ENCODE results near the gene DLK1. TPM values are rescaled to one million over a fixed set of nuclear protein-coding genes. Genes with fewer than 3 reads are reported as not detected.

DLK1 gene
- total and polyA plus RNA-seq, 2 of the 4 experiments (the other 2 are of a cell fraction) = under 0.01 to 0.07 TPM

DNA sequence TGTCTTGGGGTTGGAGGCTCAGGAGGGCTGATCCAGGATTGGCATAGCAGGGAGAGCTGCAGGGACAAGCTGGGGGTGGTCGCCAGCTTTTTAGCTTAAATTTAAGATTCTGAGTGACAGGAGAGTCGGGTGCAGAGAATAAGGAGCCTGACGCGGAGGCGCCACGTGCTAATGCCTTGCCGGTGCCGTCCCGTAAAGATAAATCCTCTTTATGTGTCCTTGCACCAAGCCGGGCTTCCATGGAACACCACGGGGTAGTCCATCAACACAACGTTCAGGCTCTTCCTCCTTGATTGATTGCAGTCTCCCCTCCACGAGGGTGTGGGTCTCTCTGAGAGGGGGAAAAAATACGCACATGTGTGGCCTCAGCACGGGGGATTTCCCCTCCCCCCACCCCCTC lies 3.9 kb downstream of the DLK1 start:
- Histone ChIP-seq H2BK5ac (ENCODE audit: low read depth, low read length, poor library complexity, severe bottlenecking) (no peak overlapping the region), H3K27ac (ENCODE audit: insufficient read depth, low read length) (no peak overlapping the region), H3K79me1 (ENCODE audit: low read depth in 1 of 2, low read length in 2 of 2) (no peaks in the 10 kb centered on the region), H3K9ac (ENCODE audit: low read depth, low read length) (no peak overlapping the region), H4K5ac (ENCODE audit: low read depth, low read length) (no peak overlapping the region), H3K27me3 (ENCODE audit: control insufficient read depth, insufficient read depth, low read length) (peaks cover 83% of the 10 kb centered on the region), H3K4me1 (ENCODE audit: control insufficient read depth, insufficient read depth, low read length) (no peaks in the 10 kb centered on the region), H3K36me3 (ENCODE audit: control insufficient read depth, insufficient read depth, low read length) (no peaks in the 10 kb centered on the region), H3K18ac (ENCODE audit: low read depth, low read length) (no peak overlapping the region), H2BK120ac (ENCODE audit: low read depth, low read length) (no peak overlapping the region), H4K20me1 (ENCODE audit: insufficient read depth, low read length) (no peaks in the 10 kb centered on the region; the same call in 1 of the 2 replicates), H2AK5ac (ENCODE audit: low read depth, low read length) (no peak overlapping the region), H3K56ac (ENCODE audit: extremely low read depth, insufficient read depth, low read length) (no peak overlapping the region), H3K23ac (ENCODE audit: low read depth, low read length) (no peak overlapping the region), H3K14ac (replicated peaks; ENCODE audit: low read depth, low read length) (no peak overlapping the region), H3K9me3 (ENCODE audit: control insufficient read depth, insufficient read depth, low read length) (no peaks in the 10 kb centered on the region), H2AFZ (replicated peaks; ENCODE audit: low read length, poor library complexity) (no peak overlapping the region), H2AK9ac (replicated peaks; ENCODE audit: low read depth, low read length, poor library complexity) (no peak overlapping the region), H2BK20ac (ENCODE audit: low read depth, low read length) (no peak overlapping the region), H3K4ac (ENCODE audit: low read depth, low read length) (no peak overlapping the region), H3K4me3 (ENCODE audit: insufficient read depth, low read depth, low read length) (no peak overlapping the region), H4K8ac (ENCODE audit: low read depth in 2 of 2, low read length in 2 of 2) (no peak overlapping the region), H3K9me1 (ENCODE audit: insufficient read depth, low read length) (no peaks in the 10 kb centered on the region), H4K91ac (ENCODE audit: insufficient read depth, low read depth, low read length) (no peak overlapping the region), H2BK15ac (ENCODE audit: low read depth, low read length) (no peak overlapping the region), H3K4me2 (ENCODE audit: low read depth, low read length) (no peak overlapping the region)
- no peak for DNase-seq
- CTCF ChIA-PET = interaction anchor here (1.3 kb wide), 1 partner anchor 12 kb away, joined by 3 read pairs; no protein-coding TSS in a partner anchor
- 20% methylated on average over 8 of the region's 15 CpGs; no CpG with 5 or more reads in 1 of the 2 experiments for WGBS, 2 experiments (ENCODE audit: extremely low coverage in 2 of 2, insufficient read length in 1 of 2)
- no peak for ATAC-seq (ENCODE audit: low read depth)
- POLR2A ChIA-PET (ENCODE audit: unreplicated experiment) = interaction anchor here (1.0 kb wide), 1 partner anchor 37 kb away, joined by 4 read pairs; no protein-coding TSS in a partner anchor
- intact Hi-C loops (cut with micrococcal nuclease) = no loop called here
- dilution Hi-C loops (cut with HindIII; ENCODE audit: low sequenced_read_pairs, unreplicated experiment) = no loop called here
- BruUV-seq (replicated peaks) = no TSS peak
- in situ Hi-C loops (cut with MboI; ENCODE audit: low sequenced_read_pairs) = no loop called here
- TF ChIP-seq, protein P1, sequence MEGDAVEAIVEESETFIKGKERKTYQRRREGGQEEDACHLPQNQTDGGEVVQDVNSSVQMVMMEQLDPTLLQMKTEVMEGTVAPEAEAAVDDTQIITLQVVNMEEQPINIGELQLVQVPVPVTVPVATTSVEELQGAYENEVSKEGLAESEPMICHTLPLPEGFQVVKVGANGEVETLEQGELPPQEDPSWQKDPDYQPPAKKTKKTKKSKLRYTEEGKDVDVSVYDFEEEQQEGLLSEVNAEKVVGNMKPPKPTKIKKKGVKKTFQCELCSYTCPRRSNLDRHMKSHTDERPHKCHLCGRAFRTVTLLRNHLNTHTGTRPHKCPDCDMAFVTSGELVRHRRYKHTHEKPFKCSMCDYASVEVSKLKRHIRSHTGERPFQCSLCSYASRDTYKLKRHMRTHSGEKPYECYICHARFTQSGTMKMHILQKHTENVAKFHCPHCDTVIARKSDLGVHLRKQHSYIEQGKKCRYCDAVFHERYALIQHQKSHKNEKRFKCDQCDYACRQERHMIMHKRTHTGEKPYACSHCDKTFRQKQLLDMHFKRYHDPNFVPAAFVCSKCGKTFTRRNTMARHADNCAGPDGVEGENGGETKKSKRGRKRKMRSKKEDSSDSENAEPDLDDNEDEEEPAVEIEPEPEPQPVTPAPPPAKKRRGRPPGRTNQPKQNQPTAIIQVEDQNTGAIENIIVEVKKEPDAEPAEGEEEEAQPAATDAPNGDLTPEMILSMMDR (conservative IDR thresholded peaks at IDR 0.05; ENCODE audit: low read depth, low read length) = no peak
- TF ChIP-seq RFX5 (IDR thresholded peaks at IDR 0.05; ENCODE audit: low read depth, low read length) = no peak
- TF ChIP-seq SMC3 (IDR thresholded peaks at IDR 0.05; ENCODE audit: low read depth, low read length) = no peak
- TF ChIP-seq RAD21 (IDR thresholded peaks at IDR 0.05; ENCODE audit: low read length) = no peak
- TF ChIP-seq NFE2L2 (IDR thresholded peaks at IDR 0.05; ENCODE audit: low read depth, low read length) = no peak
- TF ChIP-seq CEBPB (IDR thresholded peaks at IDR 0.05; ENCODE audit: low read depth, low read length) = no peak
- TF ChIP-seq MAZ (IDR thresholded peaks at IDR 0.05; ENCODE audit: borderline replicate concordance, low read depth, low read length) = no peak
- TF ChIP-seq, protein P2, sequence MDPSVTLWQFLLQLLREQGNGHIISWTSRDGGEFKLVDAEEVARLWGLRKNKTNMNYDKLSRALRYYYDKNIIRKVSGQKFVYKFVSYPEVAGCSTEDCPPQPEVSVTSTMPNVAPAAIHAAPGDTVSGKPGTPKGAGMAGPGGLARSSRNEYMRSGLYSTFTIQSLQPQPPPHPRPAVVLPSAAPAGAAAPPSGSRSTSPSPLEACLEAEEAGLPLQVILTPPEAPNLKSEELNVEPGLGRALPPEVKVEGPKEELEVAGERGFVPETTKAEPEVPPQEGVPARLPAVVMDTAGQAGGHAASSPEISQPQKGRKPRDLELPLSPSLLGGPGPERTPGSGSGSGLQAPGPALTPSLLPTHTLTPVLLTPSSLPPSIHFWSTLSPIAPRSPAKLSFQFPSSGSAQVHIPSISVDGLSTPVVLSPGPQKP (IDR thresholded peaks at IDR 0.05; ENCODE audit: borderline replicate concordance, low read depth, low read length) = no peak
- no peak for TF ChIP-seq MAFK (IDR thresholded peaks at IDR 0.05; ENCODE audit: low read depth, low read length)
- TF ChIP-seq RCOR1 (IDR thresholded peaks at IDR 0.05; ENCODE audit: insufficient replicate concordance, low read length) = no peak
- no peak for TF ChIP-seq FOS (IDR thresholded peaks at IDR 0.05; ENCODE audit: low read depth, low read length)
- TF ChIP-seq, protein P3, sequence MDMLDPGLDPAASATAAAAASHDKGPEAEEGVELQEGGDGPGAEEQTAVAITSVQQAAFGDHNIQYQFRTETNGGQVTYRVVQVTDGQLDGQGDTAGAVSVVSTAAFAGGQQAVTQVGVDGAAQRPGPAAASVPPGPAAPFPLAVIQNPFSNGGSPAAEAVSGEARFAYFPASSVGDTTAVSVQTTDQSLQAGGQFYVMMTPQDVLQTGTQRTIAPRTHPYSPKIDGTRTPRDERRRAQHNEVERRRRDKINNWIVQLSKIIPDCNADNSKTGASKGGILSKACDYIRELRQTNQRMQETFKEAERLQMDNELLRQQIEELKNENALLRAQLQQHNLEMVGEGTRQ (IDR thresholded peaks at IDR 0.05; ENCODE audit: low read depth, low read length) = no peak
- no peak for TF ChIP-seq POLR2A (IDR thresholded peaks at IDR 0.05; ENCODE audit: low read depth, low read length)
- TF ChIP-seq BHLHE40 (IDR thresholded peaks at IDR 0.05; ENCODE audit: low read depth, low read length) = no peak
- no peak for TF ChIP-seq CHD1 (IDR thresholded peaks at IDR 0.05; ENCODE audit: low read depth, low read length)
- no peak for TF ChIP-seq MXI1 (IDR thresholded peaks at IDR 0.05; ENCODE audit: borderline replicate concordance, low read depth, low read length)
